UCSD-AML1 (cell line): ENCODE results near the gene HOXD10.

Experiments
- DNase-seq: peaks from one replicate; lab custom pipeline; 2025; ENCODE audit not compliant: unreplicated experiment; lab: John Stamatoyannopoulos, UW

Gene HOXD10

GRCh38 chr2:176133389-176133788, 16.8 kb downstream of the HOXD10 start:
- DNase-seq, result no peak

GRCh38 chr2:176134035-176134434, 17.5 kb downstream of the HOXD10 start:
- no peak for DNase-seq

- DNase-seq, result no peak
These were observed 18.5 kb downstream of the HOXD10 start for GRCh38 chr2:176135035-176135440.

- no peak for DNase-seq
These were observed 20.0 kb downstream of the HOXD10 start for GRCh38 chr2:176136374-176137251.

GRCh38 chr2:176137252-176137580, 20.6 kb downstream of the HOXD10 start:
- DNase-seq, result no peak

- DNase-seq, result no peak
These were observed 21.3 kb downstream of the HOXD10 start for GRCh38 chr2:176137906-176138305.

- DNase-seq, result no peak
These were observed 21.9 kb downstream of the HOXD10 start for GRCh38 chr2:176138526-176138922.

GRCh38 chr2:176138923-176139660, 22.5 kb downstream of the HOXD10 start:
- no peak for DNase-seq

GRCh38 chr2:176139661-176140512, 23.3 kb downstream of the HOXD10 start:
- DNase-seq, result no peak

GRCh38 chr2:176140513-176141317, 24.1 kb downstream of the HOXD10 start:
- peak; percentile 87 for DNase-seq

GRCh38 chr2:176142281-176142680, 25.7 kb downstream of the HOXD10 start:
- no peak for DNase-seq

GRCh38 chr2:176145085-176145969, 28.7 kb downstream of the HOXD10 start:
- DNase-seq, result no peak

GRCh38 chr2:176146101-176146500, 29.5 kb downstream of the HOXD10 start:
- DNase-seq, result no peak

GRCh38 chr2:176146645-176147044, 30.1 kb downstream of the HOXD10 start:
- no peak for DNase-seq

GRCh38 chr2:176147210-176147799, 30.7 kb downstream of the HOXD10 start:
- DNase-seq, result no peak

GRCh38 chr2:176147800-176148496, 31.4 kb downstream of the HOXD10 start:
- no peak for DNase-seq

GRCh38 chr2:176148751-176149421, 32.3 kb downstream of the HOXD10 start:
- DNase-seq, result no peak

GRCh38 chr2:176149481-176149938, 32.9 kb downstream of the HOXD10 start:
- DNase-seq, result no peak
